ENCODE measurements around the gene CHMP4B.

The CHMP4B gene

GRCh38 chr20:33841436-33841799 is 30.3 kb downstream of the CHMP4B start:
- no peak for DNase-seq

DNA sequence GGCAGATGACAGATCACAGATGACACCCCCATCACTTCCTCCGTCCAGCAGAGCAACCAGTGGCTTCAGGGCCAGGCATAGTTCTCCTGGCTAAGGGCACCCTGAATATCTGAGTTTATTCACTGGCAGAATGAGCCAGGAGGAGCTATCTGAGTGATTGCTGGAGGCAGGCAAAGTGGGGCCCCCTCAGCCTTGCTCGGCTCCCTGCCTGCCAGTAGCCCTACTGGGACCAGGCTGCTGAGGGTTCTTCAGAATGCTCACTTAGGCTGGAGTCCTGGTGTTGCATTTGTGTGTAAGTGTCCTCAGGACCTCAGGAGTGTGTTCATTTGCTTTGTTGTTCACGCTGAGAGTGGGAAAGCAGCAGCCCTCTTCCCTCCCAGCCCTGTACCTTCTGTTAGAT is 31.2 kb downstream of the CHMP4B start:
- no peak for DNase-seq

- no peak for DNase-seq
Measured at GRCh38 chr20:33843050-33843449, 31.9 kb downstream of the CHMP4B start.

- DNase-seq, result no peak
Measured at GRCh38 chr20:33843854-33844253, 32.7 kb downstream of the CHMP4B start.

GRCh38 chr20:33846291-33846935 is 35.3 kb downstream of the CHMP4B start:
- DNase-seq, result no peak

GRCh38 chr20:33847006-33847405 is 35.9 kb downstream of the CHMP4B start:
- DNase-seq, result no peak

DNA sequence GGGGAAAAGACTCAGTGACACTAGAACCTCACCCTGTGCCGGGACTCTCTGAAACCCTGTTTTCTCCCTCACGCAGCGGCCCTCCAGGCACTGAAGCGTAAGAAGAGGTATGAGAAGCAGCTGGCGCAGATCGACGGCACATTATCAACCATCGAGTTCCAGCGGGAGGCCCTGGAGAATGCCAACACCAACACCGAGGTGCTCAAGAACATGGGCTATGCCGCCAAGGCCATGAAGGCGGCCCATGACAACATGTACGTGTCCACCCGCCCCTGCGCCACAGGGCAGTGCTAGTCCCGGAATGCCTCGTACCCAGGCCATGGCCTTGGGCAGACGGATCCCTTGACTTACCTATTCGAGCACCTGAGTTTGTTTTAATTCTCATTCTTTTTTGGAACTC is 37.2 kb downstream of the CHMP4B start:
- DNase-seq, result no peak

DNA sequence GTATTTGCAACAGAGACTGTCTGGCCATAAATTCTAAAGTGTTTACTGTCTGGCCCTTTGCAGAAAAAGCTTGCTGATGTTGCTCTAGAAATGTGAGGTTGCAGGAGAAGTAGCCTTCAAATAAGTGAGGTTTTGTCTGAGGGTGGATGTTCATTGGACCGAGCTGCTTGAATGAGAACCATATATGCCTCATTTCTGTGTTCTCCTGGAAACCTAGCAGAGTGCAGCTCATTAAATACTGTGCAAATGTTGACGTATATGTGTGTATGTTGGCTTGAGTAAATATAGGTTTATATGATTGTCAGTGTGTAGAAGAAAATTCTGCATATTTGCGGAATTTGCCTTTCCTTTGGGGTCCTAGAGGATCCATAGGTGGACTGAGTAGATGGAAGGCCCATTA is 39.0 kb downstream of the CHMP4B start:
- no peak for DNase-seq

- no peak for DNase-seq
Measured at GRCh38 chr20:33851842-33852466, 40.8 kb downstream of the CHMP4B start.

DNA sequence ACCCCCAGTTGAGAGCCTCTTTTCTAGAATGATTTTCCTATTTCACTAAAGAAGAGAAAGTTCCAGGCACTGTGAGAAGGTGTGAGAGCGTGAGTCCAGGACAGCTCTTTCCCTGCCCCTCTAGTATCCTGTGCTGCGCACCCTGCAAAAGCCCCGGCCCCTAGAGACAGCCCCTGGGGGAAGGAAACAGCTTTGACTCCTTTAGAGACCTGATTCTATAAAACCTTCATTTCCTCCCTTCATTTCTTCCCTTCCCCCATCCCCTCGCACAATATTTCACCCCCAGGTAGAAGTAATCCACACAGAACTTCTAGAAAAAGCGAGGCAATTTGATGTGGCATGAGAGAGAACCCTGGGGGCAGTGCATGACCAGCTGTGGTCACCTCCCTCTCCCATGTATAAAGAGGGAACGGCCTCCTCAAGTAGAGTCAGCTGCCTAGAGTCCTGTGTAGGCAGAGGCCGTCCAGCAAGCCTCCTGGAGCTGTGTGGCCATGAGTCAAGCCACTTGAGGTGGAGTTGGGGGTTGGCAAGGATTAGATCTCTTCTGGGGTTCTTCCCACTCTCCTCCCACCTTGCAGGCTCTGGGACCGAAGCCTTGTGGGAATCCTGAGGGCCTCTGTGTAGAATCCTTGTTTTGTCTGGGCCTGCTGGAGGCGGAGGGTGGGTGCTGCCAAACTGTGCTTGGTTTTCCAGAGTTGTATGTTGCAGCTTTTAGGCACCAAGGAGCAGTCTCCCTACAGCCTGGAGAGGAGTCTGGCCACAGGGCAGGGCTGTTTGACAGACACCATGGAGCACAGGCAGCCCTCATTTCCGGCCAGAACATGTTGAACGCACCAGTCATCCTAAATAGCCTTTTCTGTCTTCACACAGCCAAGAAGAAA is 41.7 kb downstream of the CHMP4B start:
- DNase-seq, result peak in 1 of 2 donors; percentile 22

GRCh38 chr20:33853507-33853813 is 42.3 kb downstream of the CHMP4B start:
- no peak for DNase-seq

- no peak for DNase-seq
Measured at GRCh38 chr20:33857722-33858563, 46.8 kb downstream of the CHMP4B start.

GRCh38 chr20:33858666-33859065 is 47.5 kb downstream of the CHMP4B start:
- no peak for DNase-seq

GRCh38 chr20:33859157-33859695 is 48.1 kb downstream of the CHMP4B start:
- peak in 1 of 2 donors; percentile 34 for DNase-seq

DNA sequence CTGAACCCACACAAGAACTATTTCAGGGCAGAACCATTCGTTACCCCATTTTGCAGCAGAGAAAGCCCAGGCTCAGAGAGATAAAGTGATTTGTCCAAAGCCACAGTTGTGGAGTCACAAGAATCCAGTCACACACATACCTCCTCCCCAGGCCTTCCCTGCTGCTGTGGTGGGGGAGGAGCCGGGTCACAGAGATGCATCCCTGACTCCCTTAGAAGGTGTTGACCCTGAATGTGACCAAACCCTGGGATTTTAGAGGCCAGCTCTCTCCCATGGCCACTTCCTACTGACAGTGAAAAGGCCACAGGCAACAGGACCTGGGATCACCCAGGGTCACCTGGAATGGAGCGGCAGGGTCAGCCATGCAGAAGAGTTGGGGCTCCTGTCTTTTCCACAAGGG is 48.6 kb downstream of the CHMP4B start:
- DNase-seq, result no peak

DNA sequence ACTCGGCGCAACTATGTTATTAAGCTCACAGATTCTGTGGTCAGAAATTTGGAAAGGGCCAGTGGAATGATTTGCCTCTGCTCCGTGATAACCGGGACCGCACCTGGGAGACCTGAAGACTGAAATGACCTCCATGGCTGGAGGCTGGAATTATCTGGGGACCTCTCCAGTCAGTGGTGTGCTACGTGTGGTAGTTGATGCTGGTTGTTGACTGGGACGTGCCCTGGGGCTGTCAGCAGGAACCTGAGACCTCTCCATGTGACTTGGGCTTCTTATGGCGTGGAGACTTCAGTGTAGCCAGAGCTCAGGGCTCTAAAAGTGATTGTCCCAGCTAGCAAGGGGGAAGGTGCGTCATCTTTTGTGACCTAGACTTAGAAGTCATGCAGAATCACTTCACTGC is 50.3 kb downstream of the CHMP4B start:
- no peak for DNase-seq

DNA sequence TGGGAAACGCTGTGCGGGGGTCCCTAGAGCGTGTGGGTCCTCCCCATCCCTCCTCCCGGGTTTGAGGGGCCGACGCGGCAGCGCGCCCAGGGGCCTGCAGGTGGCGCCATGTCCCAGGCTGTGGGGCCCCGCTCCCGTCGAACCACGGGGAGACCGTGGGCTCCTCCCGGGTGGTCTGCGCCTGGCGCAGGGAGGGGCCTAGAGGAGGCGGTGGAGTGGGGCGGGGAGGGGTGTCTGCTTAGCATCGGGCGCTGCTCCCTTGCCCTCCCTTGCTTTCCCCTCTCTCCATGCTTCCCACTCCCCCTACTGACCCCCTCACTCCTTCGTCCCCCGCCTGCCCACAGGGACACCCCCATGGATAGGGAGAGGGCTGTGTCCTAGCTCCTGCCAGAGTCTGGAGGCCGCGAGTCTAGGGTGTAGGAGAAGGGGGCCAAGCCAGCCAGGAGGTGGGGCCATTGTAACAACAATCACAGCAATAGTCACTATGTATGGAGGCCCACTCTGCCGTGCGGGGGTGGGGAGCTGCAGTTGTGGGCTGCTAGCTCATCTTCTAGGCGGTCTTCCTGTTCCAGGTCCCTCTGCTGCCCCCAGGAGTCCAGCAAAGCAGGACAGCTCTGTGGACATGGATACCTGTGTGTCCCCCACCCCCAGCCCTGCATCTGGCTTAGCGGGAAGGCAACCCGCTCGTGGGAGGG is 51.7 kb downstream of the CHMP4B start:
- no peak for DNase-seq

DNA sequence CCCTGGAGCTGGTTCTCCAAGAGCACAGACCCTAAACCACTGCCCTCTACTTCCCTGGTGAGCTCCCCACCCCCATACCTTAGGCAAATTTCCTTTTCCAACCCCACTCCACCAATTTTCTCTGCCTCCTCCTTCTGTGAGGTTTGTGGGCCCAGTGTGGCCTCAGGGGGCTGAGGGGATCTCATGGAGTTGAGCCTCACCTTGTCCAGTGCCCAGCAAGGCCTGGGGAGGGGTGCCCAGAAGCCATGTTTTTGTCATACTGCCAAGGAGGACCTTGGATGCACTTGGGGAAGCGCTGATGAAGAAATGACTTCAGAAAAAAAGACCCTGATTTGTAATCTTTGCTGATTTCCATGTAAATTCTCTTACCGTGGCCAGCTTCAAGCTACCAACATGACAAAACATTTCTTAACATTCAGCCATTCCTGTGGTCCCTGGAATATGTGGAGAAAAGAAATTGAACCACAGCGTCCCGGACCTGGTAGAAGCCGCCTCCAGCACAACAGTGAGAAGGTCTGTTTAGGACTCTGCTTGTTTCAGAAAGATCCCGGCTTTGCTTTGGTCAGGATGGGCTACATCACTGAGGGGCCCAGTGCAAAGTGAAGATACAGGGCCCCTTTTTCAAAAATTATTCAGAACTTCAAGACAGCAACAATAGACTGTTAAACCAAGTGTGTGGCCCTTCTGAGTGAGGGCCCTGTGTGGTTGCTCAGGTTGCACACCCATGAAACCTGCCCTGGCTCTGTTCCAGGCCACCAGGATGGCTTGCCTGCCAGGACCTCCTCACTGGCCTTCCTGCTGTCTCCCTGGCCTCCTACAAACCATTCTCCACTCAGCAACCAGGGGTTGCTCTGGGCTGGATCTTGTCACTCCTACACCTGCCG is 52.5 kb downstream of the CHMP4B start:
- no peak for DNase-seq

DNA sequence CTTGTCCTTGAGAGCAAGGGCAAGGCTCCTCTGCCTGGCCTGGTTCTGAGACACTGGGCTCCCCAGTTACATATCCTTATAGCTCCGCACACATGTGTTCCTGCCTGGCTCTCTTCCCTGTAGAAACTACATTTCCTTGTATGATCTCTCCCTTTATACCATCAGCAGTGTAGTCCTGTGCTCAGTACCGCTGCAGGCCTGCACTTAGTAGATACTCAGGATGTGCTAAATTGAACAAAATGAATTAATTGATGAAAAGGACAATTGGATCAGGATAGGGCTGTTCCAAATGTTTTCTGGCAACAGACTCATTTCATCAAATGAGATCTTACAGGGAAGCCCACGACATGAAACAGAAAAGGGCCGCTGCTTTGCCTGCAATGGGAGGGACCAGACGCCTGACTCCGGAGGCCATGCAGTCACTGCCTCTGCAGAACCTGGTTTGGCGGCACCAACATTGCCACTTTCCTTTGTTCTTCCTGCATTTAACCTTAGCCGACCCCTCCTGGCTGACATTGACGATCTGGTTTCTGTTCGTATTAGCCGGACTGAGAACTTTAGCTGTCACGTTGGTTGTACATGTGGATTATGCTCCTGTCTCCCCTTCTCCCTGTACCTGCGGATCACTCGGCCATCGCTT is 53.3 kb downstream of the CHMP4B start:
- DNase-seq, result no peak

DNA sequence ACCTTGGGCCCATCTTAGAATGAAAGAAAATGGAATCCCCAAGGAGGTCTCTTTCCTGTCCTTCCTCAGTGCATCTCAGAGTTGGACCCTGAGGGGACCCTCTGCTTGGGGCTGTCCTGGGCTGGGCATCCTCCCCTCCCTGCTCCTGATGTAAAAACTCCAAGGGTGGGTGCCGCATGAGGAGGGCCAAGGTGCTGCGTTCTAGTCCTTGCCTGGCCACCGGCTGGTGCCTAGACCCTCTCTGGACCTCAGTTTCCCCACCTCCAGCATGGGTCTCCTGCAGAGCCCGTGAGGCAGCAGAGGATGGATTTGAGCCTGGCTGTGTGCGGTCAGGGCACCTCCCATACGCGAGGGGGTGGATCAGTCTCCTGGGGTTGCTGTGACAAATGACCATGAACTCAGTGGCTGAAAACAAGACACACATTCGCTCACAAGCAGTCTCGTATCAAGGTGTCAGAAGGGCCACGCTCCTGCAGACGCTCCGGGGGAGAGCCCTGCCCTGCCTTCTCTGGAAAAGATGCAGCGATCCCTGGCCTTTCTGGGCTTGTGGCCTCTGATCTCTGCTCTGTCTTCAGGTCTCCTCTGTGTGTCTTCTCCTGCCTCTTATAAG is 54.7 kb downstream of the CHMP4B start:
- no peak for DNase-seq
